C1 segment of cervical spinal cord (tissue), 14 donors: Measurements from ENCODE around the gene SLC22A23.

Source experiments
- DNase-seq, 14 donors: peaks; one replicate each; lab custom pipeline; 2025; lab: John Stamatoyannopoulos, UW

The SLC22A23 gene

DNA sequence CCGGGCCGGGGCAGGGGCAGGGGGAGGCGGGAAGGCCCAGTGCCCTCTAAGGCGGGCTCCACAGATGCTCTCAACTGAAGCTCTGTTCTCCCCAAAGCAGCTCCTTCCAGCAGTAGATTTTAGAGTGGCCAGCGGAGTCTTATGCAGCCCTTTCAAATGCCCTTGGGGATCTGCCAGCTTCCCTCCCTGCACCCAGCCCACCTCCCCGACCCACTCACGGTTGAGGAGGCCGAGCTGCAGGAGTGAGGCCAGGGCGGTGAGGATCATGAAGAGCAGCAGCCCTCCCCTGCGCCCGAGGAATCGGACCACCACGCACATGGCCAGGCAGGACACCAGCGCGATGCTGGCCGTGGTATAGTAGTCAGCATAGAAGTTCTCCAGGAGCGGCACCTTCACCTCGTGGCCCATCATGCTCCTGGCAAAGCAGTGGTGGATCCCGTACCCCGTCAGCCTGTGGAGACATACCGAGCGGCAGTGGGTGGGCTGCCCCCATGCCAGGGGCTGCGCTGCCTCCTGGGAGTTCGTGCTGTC lies 170.1 kb downstream of the SLC22A23 start:
- no peak for DNase-seq

DNA sequence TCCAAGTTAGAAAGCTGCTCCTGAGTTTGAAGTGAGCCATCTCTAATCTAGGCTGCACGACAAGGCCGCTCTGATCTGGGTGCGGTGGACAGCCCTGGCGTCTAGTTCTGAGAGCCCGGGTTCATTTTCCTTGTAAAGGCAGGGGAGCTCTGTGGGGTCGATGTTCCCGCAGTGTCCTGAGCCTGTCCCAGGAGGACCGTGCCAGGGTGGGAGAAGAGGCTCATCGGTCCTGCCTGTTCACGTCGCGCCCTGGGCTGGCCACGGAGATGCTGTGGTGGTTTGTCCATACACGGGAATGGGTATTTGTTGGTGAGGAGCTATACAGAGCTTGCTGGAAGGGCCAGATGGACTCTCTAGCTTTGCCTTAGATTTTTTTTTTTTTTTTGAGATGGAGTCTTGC lies 171.1 kb downstream of the SLC22A23 start:
- DNase-seq: no peak

DNA sequence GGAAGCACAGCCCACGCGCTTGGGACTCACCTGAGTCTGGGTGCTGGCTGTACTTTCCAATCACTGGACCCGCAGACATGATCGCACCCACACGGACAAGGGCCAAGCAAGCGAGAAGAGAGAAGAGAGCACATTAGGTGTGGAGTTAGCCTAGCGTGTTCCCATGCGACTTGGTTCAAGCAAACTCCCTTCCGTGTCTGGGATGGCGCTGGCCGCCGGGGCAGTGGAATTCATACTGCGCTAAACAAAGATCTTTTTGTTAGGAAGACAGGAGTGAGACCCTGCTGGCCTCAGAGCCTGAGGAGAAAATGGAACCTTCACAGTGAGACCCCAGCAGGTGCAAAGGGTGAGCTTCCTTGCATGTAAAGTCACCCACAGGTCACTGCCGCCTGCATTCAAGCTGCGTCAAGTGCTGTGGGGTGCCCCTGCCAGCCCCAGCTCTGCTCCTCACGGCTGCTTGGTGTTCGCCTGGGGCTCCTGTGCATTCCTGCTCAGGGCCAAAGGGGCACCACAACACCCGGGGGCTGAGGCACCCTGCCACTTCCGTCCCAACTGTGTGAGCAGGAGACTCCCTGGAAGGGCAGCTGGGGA lies 171.7 kb downstream of the SLC22A23 start:
- DNase-seq: peak in 4 of 14 donors; percentile 31 to 46 (median 36)

DNA sequence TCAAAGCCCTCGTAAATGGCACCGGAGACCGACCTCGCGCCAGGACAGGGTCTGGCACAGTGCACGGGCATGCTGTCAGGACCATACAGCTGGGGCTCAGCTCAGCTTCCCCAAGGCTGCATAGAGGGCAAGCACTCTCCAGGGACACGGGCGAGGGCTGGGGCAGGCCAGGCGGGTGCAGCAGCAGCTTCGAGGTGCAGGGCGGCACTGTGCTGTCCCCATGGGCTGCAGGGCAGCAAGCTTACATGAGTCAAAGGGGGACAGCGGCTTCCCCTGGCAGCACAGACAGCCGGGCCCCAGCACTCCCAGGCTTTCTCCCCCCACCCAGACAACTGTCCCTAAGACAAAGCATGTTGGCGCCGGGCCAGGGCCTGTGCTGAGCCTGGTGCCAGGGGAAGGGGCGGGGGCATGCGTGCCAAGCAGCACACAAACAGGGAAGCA lies 172.4 kb downstream of the SLC22A23 start:
- peak in 8 of 14 donors; percentile 27 to 75 (median 40) for DNase-seq

DNA sequence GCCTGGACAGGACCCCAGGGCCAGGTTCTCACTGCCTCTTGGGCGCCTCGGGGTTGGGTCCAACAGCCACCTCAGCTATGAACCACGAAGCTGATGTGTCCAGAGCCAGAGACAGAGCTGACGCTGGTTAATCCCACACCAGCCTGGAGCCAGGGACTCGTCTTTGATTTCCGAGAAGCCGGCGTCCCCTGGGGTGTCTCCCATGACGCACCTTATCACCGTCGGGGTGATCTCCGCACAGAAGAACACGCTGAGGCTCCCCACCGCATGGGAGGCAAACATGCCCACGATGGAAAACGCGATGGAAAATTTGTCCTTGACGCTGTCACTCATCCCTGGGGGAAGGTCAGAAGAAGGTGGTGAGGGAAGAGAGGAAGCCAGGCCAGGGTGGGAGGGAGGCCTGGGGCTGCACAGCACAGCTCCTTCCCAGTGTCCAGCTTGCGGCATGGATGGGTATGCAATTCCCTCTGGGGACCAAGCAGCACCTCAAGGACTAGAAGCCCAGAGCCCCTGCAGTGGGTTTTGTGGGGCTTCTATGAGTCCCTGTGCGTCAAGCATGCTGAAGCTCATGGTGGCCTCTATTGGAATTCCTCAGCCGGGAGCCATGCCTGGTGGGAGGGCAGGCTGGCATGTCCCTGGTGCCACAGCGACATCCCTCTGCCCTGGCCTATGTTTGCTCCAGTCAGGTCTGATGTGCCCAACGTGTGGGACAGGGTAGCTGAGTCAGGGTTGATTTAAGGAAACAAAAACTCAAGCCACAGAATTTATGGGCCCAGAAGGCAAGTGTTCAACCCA lies 173.0 kb downstream of the SLC22A23 start:
- DNase-seq: no peak

DNA sequence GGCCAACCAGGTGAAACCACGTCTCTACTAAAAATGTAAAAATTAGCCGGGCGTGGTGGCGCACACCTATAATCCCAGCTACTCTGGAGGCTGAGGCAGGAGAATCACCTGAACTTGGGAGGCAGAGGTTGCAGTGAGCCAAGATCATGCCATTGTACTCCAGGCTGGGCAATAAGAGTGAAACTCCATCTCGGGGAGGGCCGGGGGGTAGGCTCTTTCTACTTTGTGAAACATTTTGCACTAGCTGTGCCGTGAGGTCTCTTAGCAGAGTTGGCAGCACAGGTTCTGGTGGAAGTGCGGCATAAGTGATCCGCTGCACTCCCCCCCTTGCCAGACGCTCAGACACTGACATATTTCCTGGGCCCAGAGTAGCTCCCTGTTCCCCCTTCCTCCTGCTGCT lies 173.6 kb downstream of the SLC22A23 start:
- no peak for DNase-seq

DNA sequence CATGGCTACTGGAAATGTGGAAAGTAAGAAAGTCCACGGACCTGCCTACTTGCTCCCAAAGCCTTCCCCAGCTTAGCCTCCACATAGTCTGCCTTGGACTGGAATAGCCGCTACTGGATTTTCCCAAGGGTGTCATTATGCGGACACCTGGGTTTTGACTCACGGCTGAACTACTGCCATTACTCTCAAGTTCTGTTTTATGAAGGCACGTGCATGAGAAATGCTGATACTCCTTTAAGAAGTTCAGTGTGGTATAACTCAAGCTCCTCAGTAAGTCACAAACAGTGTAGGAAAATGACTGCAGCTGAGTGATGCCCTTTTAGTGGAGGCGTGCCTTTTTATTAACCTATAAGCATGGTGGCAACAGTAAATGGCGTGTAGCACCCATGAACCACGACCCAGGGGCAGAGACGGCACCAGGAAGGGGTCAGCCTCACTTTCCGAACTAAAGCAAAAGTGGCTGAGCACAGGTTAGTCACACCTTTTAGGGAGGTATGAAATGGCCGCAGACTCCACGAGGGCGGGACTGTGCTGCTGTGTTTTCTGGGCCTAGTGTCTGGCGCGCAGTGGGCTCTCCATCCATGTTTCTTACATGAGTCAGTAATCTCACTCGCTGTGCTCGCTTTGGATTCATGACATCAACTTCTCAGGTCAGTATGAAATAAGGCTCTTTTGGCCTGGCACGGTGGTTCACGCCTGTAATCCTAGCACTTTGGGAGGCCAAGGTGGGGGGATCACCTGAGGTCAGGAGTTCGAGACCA lies 174.2 kb downstream of the SLC22A23 start:
- DNase-seq: no peak

DNA sequence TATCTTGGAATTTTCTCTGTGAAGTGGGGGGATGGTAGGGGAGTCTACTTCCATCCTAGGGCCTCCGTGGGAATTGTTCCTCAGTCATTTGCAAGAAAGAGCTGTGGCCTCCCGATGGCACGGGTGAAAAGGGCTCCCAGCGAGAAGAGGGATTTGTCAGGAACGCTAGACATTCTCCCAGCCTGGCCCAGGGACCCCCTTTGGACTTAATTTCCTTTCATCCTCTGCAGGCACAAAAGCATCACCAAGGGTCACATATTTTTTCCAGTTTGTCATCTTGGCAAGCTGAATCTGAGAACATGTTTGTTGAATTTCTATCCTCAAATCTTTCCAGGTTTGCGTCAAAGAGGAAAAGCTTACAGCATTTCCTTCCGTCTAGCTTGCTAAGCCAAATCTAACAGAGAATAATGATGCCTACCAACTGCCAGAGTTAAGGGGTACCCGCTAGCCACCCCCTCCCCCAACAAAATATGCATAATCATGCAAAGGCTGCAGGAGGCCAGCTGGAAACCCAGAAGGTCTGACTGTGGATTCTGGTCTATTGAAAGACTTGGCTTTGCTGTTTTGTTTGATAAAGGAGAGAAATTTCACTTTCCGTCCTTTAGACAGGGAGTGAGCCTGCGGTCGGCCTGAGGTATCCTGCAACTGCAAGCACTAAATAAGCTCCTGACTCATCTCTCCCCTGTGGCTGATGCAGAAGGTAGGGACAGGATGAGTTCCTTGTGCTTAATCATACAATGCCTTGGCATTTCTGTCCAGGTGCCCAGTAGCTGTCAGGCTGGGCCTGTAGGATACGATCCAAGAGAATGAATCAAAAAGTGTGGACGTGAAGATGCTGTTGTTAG lies 175.0 kb downstream of the SLC22A23 start:
- DNase-seq: peak in 1 of 14 donors; percentile 23

DNA sequence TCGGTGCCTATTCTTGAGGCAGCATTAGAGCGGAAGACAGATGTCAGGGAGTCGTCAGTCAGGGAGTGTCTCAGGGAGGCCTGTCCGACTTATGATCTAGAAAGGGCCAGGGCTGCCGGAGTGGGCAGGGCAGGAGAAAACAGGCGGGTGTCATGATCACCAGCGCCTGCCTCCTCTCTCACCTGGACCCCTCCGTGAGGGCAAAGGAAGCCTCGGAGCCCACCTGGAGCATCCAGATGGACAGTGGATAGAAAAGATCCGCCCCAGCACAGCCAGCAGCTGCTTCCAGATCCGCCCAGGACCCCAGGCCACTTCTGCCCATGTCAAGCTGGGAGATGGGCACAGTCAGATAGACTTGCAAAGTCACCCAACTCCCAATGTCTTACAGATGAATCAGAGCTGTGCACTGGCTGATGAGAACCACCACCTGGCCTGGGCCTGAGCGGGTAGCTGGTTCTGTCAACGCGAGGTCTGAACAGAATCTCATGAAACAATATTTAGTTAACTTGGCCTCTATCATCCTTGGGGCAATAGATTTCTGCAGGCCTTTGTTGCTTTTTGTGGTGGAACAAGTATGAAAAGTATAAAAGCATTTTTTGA lies 175.9 kb downstream of the SLC22A23 start:
- no peak for DNase-seq

DNA sequence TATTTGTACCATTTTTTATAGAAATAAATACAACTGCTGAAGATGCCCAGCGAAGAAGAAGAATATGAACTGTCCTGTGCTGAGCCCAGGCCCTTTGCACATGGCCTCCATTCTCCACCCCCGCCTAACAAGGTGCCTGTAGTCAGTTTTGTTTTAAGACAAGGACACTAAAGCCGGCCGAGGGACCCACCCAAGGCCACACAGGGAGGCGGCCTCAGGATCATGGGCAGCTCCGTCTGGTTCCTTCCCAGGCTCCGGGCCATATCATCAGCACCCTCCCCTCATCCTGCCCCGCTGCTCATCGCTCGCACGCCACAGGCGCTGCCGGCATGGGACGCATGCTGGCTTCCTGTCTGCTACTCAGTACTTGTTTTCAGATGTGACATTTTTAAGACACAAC lies 176.8 kb downstream of the SLC22A23 start:
- no peak for DNase-seq

DNA sequence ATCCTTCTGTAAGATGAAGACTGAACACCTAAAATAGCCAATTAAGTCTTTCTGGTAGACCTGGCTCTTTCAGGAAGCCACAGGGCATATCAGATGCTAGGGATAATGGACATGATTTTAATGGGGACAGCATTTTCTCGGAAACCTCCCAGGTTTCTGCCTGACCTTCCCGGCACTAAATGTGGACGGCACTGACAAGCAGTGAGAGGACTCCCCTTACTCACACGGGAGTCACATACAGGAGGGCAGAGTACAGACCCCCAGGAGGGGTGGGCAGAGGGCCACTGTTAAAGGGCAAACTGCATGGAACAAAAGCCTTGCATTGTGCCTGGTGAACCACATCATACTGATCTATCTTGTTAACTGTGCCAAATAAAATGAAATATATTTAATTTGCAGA lies 178.2 kb downstream of the SLC22A23 start:
- no peak for DNase-seq

DNA sequence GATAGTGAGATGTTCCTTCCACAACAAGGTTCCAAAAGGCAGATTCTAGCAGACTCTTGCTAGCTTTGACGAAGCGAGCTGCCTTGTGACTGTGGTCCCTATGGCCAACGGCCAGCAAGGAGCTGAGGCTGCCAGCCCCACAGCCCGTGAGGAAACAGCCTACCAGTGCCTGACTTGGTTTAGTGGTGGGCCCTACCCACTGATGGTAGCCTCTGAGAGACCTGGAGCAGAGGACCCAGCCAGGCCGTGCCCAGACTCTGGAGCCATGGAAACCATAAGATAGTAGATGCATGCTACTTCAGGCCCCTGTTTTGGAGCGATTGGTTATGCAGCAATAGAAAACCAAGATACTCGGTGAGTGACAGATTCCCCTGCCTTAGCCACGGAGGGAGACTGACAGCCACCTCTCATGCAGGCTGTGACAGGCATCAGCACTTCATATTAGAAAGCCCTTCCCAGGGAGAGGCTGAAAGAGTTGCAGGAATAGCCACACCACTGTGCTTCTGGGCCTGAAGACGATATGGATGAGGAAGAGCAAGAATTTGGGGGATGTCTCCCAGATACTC lies 178.9 kb downstream of the SLC22A23 start:
- DNase-seq: no peak

DNA sequence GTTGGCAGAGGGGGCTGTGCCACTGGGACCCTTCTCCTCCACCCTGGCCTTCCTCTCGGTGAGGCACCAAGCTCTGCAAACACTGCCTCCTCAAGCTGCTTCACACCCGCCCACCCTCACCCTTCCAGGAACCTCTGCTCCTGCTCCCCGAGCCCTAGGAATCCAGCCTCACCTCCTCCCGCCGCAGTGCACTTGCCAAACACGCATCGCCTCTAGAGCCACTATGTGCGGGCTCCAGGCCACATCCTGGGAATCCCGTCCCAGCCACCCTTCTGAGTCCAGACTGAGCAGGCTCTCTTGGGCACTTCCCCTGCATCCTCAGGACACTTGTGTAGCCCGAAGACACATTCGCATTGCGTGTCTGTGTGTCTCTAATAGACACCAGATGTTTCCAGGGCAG lies 179.6 kb downstream of the SLC22A23 start:
- peak in 1 of 14 donors; percentile 18 for DNase-seq

DNA sequence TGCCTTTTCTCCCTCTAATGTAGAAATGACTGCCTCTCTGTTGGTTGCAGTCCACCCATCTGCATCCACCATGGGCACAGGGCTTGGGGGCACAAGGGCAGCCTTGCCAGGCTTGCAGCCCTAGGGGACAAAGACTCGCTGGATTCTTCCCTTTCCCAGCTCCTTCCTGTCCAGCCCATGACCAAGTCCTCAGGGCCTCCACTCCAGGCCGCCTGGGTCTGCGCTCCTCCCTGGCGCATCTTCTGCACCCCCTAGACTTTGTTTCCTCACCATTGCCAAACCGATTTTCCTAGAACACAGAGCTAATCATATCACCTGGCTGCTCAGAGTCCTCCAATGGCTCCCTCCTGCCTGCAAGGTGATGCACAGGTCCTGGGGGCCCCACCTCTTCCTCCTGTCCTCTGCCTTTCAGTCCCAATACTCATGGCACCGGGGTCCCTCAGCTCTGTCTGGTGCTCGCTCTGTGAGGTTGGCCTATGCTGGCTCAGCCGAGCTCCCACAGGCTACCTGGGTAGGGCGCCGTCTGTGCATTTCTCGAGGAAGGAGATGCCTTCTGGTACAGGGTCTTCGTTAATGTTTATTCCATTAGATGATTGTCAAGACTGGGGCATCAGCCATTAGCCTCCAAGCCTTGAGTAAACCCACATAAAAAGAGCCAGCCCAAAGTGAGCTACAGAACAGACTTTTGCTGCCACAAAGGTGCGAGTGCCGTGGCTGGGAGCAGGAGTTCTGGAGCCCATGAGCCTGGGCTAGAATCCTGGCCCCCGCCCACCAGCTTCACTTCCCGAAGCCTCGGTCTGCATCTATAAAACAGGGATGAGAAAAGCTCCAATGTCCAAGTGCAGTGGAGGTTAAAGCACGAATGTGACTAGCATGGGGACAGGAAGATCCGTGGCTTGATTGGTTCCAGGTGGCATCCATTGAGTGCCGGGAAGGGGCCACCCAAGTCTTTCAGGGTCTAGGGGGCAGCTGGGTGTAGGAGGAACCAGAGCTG lies 180.4 kb downstream of the SLC22A23 start:
- DNase-seq: no peak

DNA sequence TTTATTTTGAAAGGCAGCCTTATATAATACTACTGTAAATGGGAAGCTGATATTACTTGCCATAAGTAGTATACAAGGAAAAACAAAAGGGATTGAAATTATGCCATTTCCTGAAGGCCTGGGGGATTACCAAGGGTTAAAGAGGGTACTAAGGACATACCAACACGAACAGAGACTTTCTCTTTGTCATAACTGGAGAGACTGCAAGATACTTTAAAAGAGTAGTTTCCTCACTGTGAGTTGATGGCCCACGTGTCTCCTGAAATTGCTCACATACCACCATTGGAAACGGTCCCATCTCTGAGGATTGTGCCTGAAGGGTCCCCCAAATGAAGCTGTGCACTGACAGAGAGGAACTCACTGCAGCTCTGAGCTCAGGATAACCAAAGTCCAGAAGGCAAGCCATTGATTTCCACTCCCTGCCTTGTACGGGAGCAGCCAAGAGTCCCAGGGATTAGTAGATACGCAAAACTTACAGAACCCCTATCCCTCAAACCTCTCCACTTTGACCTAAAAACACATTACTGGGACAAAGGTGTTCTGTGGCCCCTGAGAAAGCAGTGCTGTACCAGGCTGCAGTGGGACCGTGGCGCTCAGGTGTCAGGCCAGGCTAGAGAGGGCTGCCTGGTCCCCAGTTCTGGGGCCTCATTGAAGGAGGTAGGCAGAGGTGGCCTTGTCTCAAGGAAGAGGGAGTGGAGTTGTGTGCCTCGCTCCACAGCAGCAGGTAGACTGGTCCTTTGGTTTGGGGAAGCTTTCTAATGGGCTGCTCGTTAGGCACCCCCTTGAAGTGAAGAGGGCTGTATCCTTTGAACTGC lies 182.9 kb downstream of the SLC22A23 start:
- no peak for DNase-seq

DNA sequence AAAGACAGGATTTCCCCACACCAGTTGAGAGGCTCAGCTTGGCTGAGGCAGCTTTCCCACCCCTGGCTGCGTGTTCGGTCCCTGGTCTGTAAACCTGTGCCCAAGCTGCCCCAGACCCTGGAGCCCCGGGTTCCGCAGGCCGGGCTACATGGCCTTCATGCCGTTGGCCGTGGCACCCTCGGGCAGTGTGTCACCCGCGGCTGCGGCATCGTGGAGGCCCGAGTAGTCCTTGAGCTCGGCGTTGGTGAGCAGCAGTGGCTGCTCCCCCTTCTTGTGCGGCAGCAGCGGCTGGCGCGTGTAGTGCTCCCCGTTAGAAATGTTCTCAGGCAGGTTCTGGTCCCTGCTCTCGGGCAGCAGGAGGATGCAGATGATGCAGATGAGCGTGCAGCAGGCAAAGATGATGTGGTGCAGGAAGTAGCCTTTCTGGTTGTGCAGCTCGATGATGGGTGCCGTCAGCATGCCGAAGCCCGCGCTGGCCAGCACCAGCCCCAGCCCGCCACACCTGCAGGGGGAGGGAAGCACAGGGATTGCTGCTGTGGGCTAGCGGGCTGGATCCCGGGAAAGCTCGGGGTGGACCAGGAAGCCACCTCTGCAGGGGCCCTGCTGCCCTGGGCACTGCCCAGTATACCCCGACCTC lies 183.8 kb downstream of the SLC22A23 start:
- DNase-seq: no peak

DNA sequence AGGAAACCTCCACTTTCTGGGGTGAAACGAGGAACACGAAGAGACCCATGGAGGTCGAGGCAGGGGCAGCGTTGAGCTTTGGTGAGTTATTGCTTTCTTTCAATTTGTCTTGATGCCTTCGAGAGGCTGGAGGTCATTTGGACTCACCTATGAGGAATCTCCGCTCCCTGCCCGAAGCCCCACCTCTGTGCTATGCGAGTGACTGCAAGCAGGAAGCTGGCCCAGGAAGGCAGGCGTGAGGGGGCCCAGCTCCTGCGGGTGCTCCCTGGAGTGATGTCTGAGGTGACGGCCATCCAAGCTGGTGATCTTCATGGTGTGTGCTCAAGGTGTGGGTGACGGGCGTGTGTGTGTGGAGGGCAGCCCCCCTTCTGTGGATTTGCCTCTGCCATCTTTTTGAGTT lies 185.1 kb downstream of the SLC22A23 start:
- no peak for DNase-seq

DNA sequence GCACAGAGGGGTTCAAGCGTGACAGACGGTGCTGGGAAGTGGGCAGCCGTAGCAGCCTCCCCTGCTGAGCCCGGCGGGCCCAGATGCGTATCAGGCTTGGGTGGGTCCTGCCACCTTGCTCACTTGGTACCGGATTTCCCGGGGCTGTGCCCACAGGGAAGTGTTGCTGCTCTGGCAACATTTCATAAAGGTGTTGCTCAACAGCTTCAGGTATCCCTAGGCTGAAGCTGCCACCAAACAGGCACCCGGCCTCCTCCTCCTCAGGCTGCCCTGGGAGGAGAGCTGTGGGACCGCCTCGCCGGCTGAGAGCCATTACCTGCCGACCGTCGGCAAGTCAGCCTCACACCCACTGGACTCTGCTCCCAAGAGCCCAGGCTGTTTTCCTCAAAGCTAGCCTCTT lies 186.6 kb downstream of the SLC22A23 start:
- no peak for DNase-seq
